GM13976 (cell line): ENCODE results near the gene KIAA1614.

Experiments used
- DNase-seq: peaks from one replicate; pipeline ENCODE4 v3.0.0; 2012; ENCODE audit warnings: low spot score
- CTCF ChIP-seq: IDR thresholded peaks from 2 replicates; pipeline ENCODE4 v1.5.1; 2012; ENCODE audit warnings: borderline replicate concordance, mild to moderate bottlenecking; ENCODE audit not compliant: insufficient read depth; ENCODE audit errors: extremely low read depth, missing control alignments, control extremely low read depth
- in situ Hi-C: fragments of 300-500 bp; cut with MboI; formaldehyde crosslinking; loops from one replicate; pipeline ENCODE4 v1.12.0; 2022; ENCODE audit warnings: low sequenced_read_pairs, mixed read lengths, inconsistent platforms; ENCODE audit not compliant: unreplicated experiment

Gene KIAA1614

GRCh38 chr1:180927841-180928240, 15.1 kb downstream of the KIAA1614 start:
- TF ChIP-seq CTCF = no peak
- in situ Hi-C loops = no loop called here
- no peak for DNase-seq

DNA sequence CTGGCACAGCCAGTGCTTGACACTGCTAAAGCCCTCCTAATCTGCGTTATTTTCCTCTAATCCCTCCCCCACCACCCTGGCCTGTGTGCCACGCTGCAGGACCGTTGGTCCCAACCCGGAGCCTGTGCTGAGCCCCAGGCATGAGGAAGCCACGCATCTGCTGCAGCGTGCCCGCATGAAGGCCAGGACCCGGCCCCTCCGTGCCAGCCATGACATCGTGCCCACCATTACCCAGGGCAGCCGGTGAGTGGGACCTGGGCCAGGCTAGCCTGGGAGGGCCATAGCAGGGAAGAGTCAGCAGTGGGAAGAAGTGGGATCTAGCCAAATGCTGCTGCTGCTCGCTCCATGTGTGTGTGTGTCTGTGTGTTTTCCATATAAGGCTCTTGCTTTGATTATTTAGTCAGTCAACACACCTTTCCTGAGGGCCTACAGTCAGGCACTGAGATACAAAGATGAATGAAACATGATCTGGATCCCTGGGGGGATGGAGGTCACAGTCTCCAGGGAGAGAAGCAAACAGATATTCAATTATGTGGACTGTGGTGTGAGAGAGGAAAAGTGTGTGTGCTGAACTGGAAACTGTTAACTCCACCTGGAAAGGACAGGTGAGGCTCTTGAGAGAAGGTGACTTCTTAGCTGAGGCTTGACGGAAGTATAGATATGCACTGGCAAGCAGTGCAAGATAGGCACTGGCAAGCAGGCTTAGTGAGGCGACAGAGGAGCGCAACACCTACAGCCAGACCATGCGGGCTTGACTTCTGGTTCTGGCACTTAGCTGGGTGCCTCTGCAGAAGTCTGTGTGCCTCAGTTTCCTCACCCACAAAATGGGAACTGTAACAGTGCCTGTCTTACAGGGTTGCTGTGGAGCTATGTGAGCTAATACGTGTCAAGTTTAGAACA, 15.9 kb downstream of the KIAA1614 start:
- no peak for DNase-seq
- in situ Hi-C loops = no loop called here
- no peak for TF ChIP-seq CTCF

- no peak for TF ChIP-seq CTCF
- in situ Hi-C loops = no loop called here
- no peak for DNase-seq
These were observed 16.7 kb downstream of the KIAA1614 start for GRCh38 chr1:180929389-180929788.

GRCh38 chr1:180930687-180931086, 18.0 kb downstream of the KIAA1614 start:
- in situ Hi-C loops = no loop called here
- no peak for TF ChIP-seq CTCF
- no peak for DNase-seq

DNA sequence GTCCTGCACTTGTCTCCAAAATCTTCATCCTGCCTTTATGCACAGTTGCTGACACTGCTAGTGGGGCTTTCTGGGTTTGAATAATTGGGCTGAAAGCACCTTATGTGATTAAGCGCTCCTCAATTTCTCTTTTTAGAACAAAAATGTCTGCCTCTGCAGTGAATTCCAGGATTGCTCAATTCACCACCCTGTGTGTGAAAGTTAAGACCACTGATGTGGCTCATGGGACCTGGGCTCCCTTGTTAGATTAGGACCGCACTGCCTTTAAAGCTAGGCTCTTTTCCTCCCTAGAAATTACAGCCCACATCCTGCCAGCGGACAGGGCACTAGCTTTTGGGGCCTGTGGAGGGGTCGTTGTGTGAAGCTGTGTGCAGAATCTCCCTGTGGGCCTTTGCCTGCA, 18.8 kb downstream of the KIAA1614 start:
- DNase-seq = no peak
- in situ Hi-C loops = no loop called here
- TF ChIP-seq CTCF = no peak

DNA sequence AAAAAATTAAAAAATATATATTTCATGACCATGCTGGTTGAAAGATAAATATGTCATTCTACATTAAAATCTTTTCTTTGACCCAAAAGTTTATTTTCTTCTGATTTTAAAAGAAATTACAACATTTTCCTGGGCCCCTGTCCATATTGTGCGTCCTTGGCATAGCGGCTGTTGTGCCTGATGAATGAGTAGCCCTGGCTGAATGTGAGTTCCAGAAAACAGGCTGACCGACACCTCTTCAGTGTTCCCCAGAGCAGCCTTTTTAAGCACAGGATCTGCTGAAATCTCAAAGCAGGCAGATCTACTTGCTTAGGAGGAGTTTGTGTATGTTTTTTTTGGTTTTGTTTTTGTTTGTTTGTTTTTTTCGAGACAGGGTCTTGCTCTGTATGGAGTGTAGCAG, 19.7 kb downstream of the KIAA1614 start:
- no peak for DNase-seq
- in situ Hi-C loops = no loop called here
- TF ChIP-seq CTCF = no peak
